NB4 (cell line): ENCODE results near the gene PPP2R5C.

Experiments
- MYC ChIP-seq: IDR thresholded peaks from 2 replicates; pipeline ENCODE4 v1.6.1; 2011; ENCODE audit warnings: low read depth, low read length
- TF ChIP-seq, protein P1 (sequence below): IDR thresholded peaks from one replicate; pipeline ENCODE4 v1.5.1; 2012; ENCODE audit warnings: low read depth, low read length
- TF ChIP-seq, protein P2 (sequence below): IDR thresholded peaks from 2 replicates; pipeline ENCODE4 v1.6.1; 2011; ENCODE audit warnings: low read depth, low read length

DNA sequence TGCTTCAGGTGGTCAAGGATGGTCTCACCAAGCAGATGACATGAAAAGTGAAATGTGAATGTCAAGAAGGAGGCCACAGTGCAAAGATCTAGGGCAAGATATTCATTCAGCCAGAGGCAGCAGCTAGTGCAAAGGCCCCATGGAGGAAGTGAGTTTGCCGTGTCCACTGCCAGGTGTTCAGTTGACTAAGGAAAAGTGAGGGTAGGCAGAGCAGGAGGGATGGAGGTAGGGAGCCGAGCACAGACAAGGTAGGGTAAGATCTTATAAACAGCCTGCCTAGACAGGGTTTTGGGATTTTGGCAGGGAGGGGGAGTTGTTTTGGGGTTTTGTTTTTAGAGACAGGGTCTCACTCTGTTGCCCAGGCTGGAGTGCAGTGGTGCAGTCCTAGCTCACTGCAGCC, 11.9 kb downstream of the PPP2R5C start:
- TF ChIP-seq, protein P1, sequence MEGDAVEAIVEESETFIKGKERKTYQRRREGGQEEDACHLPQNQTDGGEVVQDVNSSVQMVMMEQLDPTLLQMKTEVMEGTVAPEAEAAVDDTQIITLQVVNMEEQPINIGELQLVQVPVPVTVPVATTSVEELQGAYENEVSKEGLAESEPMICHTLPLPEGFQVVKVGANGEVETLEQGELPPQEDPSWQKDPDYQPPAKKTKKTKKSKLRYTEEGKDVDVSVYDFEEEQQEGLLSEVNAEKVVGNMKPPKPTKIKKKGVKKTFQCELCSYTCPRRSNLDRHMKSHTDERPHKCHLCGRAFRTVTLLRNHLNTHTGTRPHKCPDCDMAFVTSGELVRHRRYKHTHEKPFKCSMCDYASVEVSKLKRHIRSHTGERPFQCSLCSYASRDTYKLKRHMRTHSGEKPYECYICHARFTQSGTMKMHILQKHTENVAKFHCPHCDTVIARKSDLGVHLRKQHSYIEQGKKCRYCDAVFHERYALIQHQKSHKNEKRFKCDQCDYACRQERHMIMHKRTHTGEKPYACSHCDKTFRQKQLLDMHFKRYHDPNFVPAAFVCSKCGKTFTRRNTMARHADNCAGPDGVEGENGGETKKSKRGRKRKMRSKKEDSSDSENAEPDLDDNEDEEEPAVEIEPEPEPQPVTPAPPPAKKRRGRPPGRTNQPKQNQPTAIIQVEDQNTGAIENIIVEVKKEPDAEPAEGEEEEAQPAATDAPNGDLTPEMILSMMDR: no peak
- TF ChIP-seq, protein P2, sequence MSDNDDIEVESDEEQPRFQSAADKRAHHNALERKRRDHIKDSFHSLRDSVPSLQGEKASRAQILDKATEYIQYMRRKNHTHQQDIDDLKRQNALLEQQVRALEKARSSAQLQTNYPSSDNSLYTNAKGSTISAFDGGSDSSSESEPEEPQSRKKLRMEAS: no peak
- no peak for TF ChIP-seq MYC
